Fibroblast of lung (primary cell): ENCODE results near the gene EGR4. TPM values are rescaled to one million over a fixed set of nuclear protein-coding genes. Genes with fewer than 3 reads are reported as not detected.

ENCODE experiments used
- DNase-seq, 2 donors: peaks; one replicate each; pipeline versions ENCODE4 v3.0.0 to v3.0.0-alpha.2; 2010; ENCODE audit warnings: low read depth in 2 of 2
- H2AFZ ChIP-seq: 2 replicates; pipeline ENCODE4 v1.5.1; 2012; ENCODE audit warnings: low read length, control low read depth, inconsistent platforms
- H3K27ac ChIP-seq: 2 replicates; pipeline ENCODE4 v1.5.1; 2011; ENCODE audit warnings: low read length, control low read depth; ENCODE audit not compliant: insufficient read depth
- H3K27me3 ChIP-seq: 2 replicates; pipeline ENCODE4 v1.5.1; 2011; ENCODE audit warnings: mild to moderate bottlenecking, low read length; ENCODE audit not compliant: control insufficient read depth, insufficient read depth
- H3K36me3 ChIP-seq: 2 replicates; pipeline ENCODE4 v1.5.1; 2011; ENCODE audit warnings: low read length; ENCODE audit not compliant: control insufficient read depth, insufficient read depth
- H3K4me1 ChIP-seq: 2 replicates; pipeline ENCODE4 v1.5.1; 2011; ENCODE audit warnings: low read length; ENCODE audit not compliant: control insufficient read depth, insufficient read depth; ENCODE audit errors: extremely low read depth
- H3K4me2 ChIP-seq: 2 replicates; pipeline ENCODE4 v1.5.1; 2011; ENCODE audit warnings: low read length, control low read depth; ENCODE audit not compliant: insufficient read depth; ENCODE audit errors: extremely low read depth
- H3K4me3 ChIP-seq, 4 experiments: fragments of 200-600 bp in 1 of 4; sonication (generic) in 1 of 4; replicated peaks in 1 of 4; 2 replicates each; pipeline ENCODE4 v1.5.1; 2011 to 2016; ENCODE audit warnings: low read length in 4 of 4, low read depth in 3 of 4, mild to moderate bottlenecking in 3 of 4, control low read depth in 2 of 4, inconsistent platforms in 1 of 4, mixed read lengths in 1 of 4; ENCODE audit not compliant: insufficient read depth in 1 of 4; ENCODE audit errors: control extremely low read depth in 1 of 4
- H3K79me2 ChIP-seq: 2 replicates; pipeline ENCODE4 v1.5.1; 2012; ENCODE audit warnings: mild to moderate bottlenecking, low read length, inconsistent platforms; ENCODE audit not compliant: control insufficient read depth, insufficient read depth
- H3K9ac ChIP-seq: 2 replicates; pipeline ENCODE4 v1.5.1; 2011; ENCODE audit warnings: mild to moderate bottlenecking, low read length, control low read depth; ENCODE audit not compliant: insufficient read depth
- H3K9me3 ChIP-seq: 2 replicates; pipeline ENCODE4 v1.5.1; 2012; ENCODE audit warnings: low read depth, low read length; ENCODE audit not compliant: control insufficient read depth, insufficient read depth
- H4K20me1 ChIP-seq: 2 replicates; pipeline ENCODE4 v1.5.1; 2011; ENCODE audit warnings: low read length; ENCODE audit not compliant: control insufficient read depth, insufficient read depth; ENCODE audit errors: extremely low read depth
- CTCF ChIP-seq, 2 donors: IDR thresholded peaks in 1 of 2; conservative IDR thresholded peaks in 1 of 2; 1 replicate in 1 of 2; 2 replicates in 1 of 2; pipeline ENCODE4 v1.5.1; 2011 to 2012; ENCODE audit warnings: low read length in 2 of 2, control low read depth in 1 of 2, inconsistent platforms in 1 of 2, low read depth in 1 of 2, mild to moderate bottlenecking in 1 of 2
- EZH2 ChIP-seq: IDR thresholded peaks from 2 replicates; pipeline ENCODE4 v1.5.1; 2012; ENCODE audit warnings: low read length, control low read depth, mild to moderate bottlenecking; ENCODE audit errors: missing control alignments
- polyA plus RNA-seq, 2 donors: library from polyadenylated mRNA; depleted of rRNA in 1 of 2; stranded (reverse) in 1 of 2; unstranded in 1 of 2; fragments of >200 nt; gene quantifications; 2 replicates each; pipeline ENCODE4 v1.2.1, GENCODE V29; 2011 to 2012; ENCODE audit warnings: missing spikeins in 1 of 2
- total RNA-seq: library from RNA; depleted of rRNA; stranded (reverse); fragments of >200 nt; gene quantifications from 2 replicates; pipeline ENCODE4 v1.2.1, GENCODE V29; 2014

Gene EGR4
- total and polyA plus RNA-seq, 2 donors (not counting 1 experiment from before 2014, with no cell fraction given), result not detected

GRCh38 chr2:73282924-73283544 lies 10.3 kb downstream of the EGR4 start:
- Histone ChIP-seq H3K79me2 (no peaks in the 10 kb centered on the region), H3K9ac (no peak overlapping the region)

GRCh38 chr2:73281244-73281643 lies 12.1 kb downstream of the EGR4 start:
- H3K9ac ChIP-seq, result no peak overlapping the region
- no peaks in the 10 kb centered on the region for H3K9me3 ChIP-seq
- no peaks in the 10 kb centered on the region for H4K20me1 ChIP-seq
- no peak overlapping the region for H2AFZ ChIP-seq
- no peaks in the 10 kb centered on the region for H3K79me2 ChIP-seq
- TF ChIP-seq EZH2 (no peak), CTCF (conservative IDR thresholded peaks at IDR 0.05 in 1 of 2, IDR thresholded peaks at IDR 0.05 in 1 of 2; ENCODE audit: low read depth in 1 of 2, low read length in 2 of 2) (no peak)
- no peaks in the 10 kb centered on the region for H3K36me3 ChIP-seq
- peaks cover 26% of the 10 kb centered on the region for H3K27me3 ChIP-seq
- no peak overlapping the region for H3K27ac ChIP-seq
- H3K4me1 ChIP-seq, result no peaks in the 10 kb centered on the region
- H3K4me2 ChIP-seq, result no peak overlapping the region
- DNase-seq, result no peak
- no peak overlapping the region for H3K4me3 ChIP-seq

More at GRCh38 chr2:73282924-73283544, 10.3 kb downstream of the EGR4 start:
- Histone ChIP-seq H3K27me3 (peaks cover 27% of the 10 kb centered on the region), H2AFZ (no peak overlapping the region), H3K4me1 (no peaks in the 10 kb centered on the region), H3K4me2 (no peak overlapping the region), H3K36me3 (no peaks in the 10 kb centered on the region), H3K27ac (no peak overlapping the region), H3K9me3 (no peaks in the 10 kb centered on the region), H3K4me3 (peak overlapping the region in 2 of 4 experiments; percentile 58 to 63), H4K20me1 (no peaks in the 10 kb centered on the region)
- TF ChIP-seq EZH2, result no peak
- no peak for TF ChIP-seq CTCF (conservative IDR thresholded peaks at IDR 0.05 in 1 of 2, IDR thresholded peaks at IDR 0.05 in 1 of 2; ENCODE audit: low read depth in 1 of 2, low read length in 2 of 2)
- DNase-seq, result no peak

GRCh38 chr2:73279852-73280251 lies 13.5 kb downstream of the EGR4 start:
- H3K4me2 ChIP-seq, result no peak overlapping the region
- H3K36me3 ChIP-seq, result no peaks in the 10 kb centered on the region
- H2AFZ ChIP-seq, result no peak overlapping the region
- no peak overlapping the region for H3K27ac ChIP-seq
- peaks cover 20% of the 10 kb centered on the region for H3K27me3 ChIP-seq
- H3K9me3 ChIP-seq, result no peaks in the 10 kb centered on the region
- TF ChIP-seq EZH2, result no peak
- TF ChIP-seq CTCF (conservative IDR thresholded peaks at IDR 0.05 in 1 of 2, IDR thresholded peaks at IDR 0.05 in 1 of 2; ENCODE audit: low read depth in 1 of 2, low read length in 2 of 2), result no peak
- H4K20me1 ChIP-seq, result no peaks in the 10 kb centered on the region
- H3K4me1 ChIP-seq, result no peaks in the 10 kb centered on the region
- H3K4me3 ChIP-seq, result no peak overlapping the region
- no peaks in the 10 kb centered on the region for H3K79me2 ChIP-seq
- DNase-seq, result no peak
- H3K9ac ChIP-seq, result no peak overlapping the region
